Esophagus muscularis mucosa (tissue), 4 donors: Measurements from ENCODE around the gene FLRT1. TPM values are rescaled to one million over a fixed set of nuclear protein-coding genes. Genes with fewer than 3 reads are reported as not detected.

Experiments
- DNase-seq: peaks from one replicate; pipeline ENCODE4 v3.0.0-alpha.2; 2017; ENCODE audit errors: extremely low spot score
- H3K27ac ChIP-seq, 4 donors: fragments of 200-600 bp; sonication (generic); replicated peaks in 1 of 4; 1 replicate in 3 of 4; 2 replicates in 1 of 4; pipeline ENCODE4 v1.5.1; 2016 to 2019; ENCODE audit warnings: mild to moderate bottlenecking in 1 of 4
- H3K27me3 ChIP-seq, 4 donors: fragments of 200-600 bp; sonication (generic); one replicate each; pipeline versions ENCODE4 v1.5.1 to v1.6.0; 2016 to 2019
- H3K36me3 ChIP-seq, 4 donors: fragments of 200-600 bp; sonication (generic); one replicate each; pipeline ENCODE4 v1.5.1; 2016 to 2019
- H3K4me1 ChIP-seq, 4 donors: fragments of 200-600 bp; sonication (generic); one replicate each; pipeline ENCODE4 v1.5.1; 2016 to 2019
- H3K4me3 ChIP-seq, 4 donors: fragments of 200-600 bp; sonication (generic); 1 replicate in 2 of 4; 2 replicates in 2 of 4; pipeline ENCODE4 v1.5.1; 2016 to 2019; ENCODE audit warnings: mild to moderate bottlenecking in 4 of 4, moderate library complexity in 1 of 4
- H3K9me3 ChIP-seq, 4 donors: fragments of 200-600 bp; sonication (generic); 1 replicate in 3 of 4; 2 replicates in 1 of 4; pipeline ENCODE4 v1.5.1; 2016 to 2019
- CTCF ChIP-seq, 3 experiments: fragments of 200-600 bp in 2 of 3; fragments of 450-650 bp in 1 of 3; sonication (generic) in 2 of 3; IDR thresholded peaks; one replicate each; pipeline ENCODE4 v1.5.1; 2017 to 2019; ENCODE audit warnings: antibody characterized with exemption in 3 of 3, mild to moderate bottlenecking in 2 of 3, moderate library complexity in 1 of 3
- EP300 ChIP-seq: sonication (generic); formaldehyde crosslinking; IDR thresholded peaks from one replicate; pipeline ENCODE4 v1.6.1; 2017; ENCODE audit warnings: antibody characterized with exemption
- POLR2A ChIP-seq: fragments of 450-650 bp; IDR thresholded peaks from one replicate; pipeline ENCODE4 v1.6.1; 2017; ENCODE audit warnings: antibody characterized with exemption, moderate library complexity, mild to moderate bottlenecking, low read depth
- POLR2AphosphoS5 ChIP-seq, 2 donors: sonication (generic); formaldehyde crosslinking; IDR thresholded peaks; one replicate each; pipeline ENCODE4 v1.6.1; 2017; ENCODE audit warnings: antibody characterized with exemption in 2 of 2
- WGBS: methylation state at CpG from one replicate; pipeline ENCODE4 v1.1.5; 2018; 5-methylcytosine and 5-hydroxymethylcytosine counted together
- intact Hi-C: fragments of 100-400 bp; cut with DNase I; formaldehyde crosslinking; loops from one replicate; pipeline ENCODE4 v1.15.1; 2023
- total RNA-seq, 4 donors: library from RNA; depleted of rRNA; stranded (reverse); fragments of >200 nt; gene quantifications; one replicate each; pipeline versions ENCODE4 v1.1.0 to v1.2.1, GENCODE V29; 2016

The FLRT1 gene
- total RNA-seq, 4 donors from 2014 or later, result 2.1 to 5.0 (median 3.1) TPM

- Histone ChIP-seq H3K9me3 (no peaks in the 10 kb centered on the region), H3K27me3 (no peaks in the 10 kb centered on the region), H3K27ac (no peak overlapping the region), H3K4me1 (peaks cover 13 to 24% (median 18%) of the 10 kb centered on the region in 4 donors), H3K36me3 (no peaks in the 10 kb centered on the region), H3K4me3 (no peak overlapping the region)
- intact Hi-C loops, result no loop called here
- TF ChIP-seq POLR2AphosphoS5 (IDR thresholded peaks at IDR 0.05) (no peak), EP300 (no peak), POLR2A (no peak), CTCF (IDR thresholded peaks at IDR 0.05) (no peak)
- 94% methylated on average over 18 of the region's 27 CpGs for WGBS
- no peak for DNase-seq
Observed at GRCh38 chr11:64084951-64085710, 49.4 kb downstream of the FLRT1 start.

Other genes starting within 250 kb of the FLRT1 start
- 10 to 100 TPM; 12.0 to 25.8 (median 18.6) TPM for gene SPINDOC, start 222.5 kb upstream of the FLRT1 start, total RNA-seq
- 10 to 100 TPM; 21.5 to 38.1 (median 30.6) TPM for gene MARK2, start 196.8 kb upstream of the FLRT1 start, total RNA-seq
- under 1 TPM in 3 of 4 donors, not detected in 1; 0.40 to 0.45 (median 0.42) TPM for gene RCOR2, start 118.8 kb upstream of the FLRT1 start, total RNA-seq
- 1 to 10 TPM; 3.8 to 8.8 (median 8.0) TPM for gene NAA40, start 96.9 kb upstream of the FLRT1 start, total RNA-seq
- 100 to 1,000 TPM; 393 to 518 (median 445) TPM for gene COX8A, start 61.3 kb upstream of the FLRT1 start, total RNA-seq
- gene OTUB1, start 49.5 kb upstream of the FLRT1 start, total RNA-seq, result 10 to 100 TPM; 57.7 to 70.5 (median 65.4) TPM
- gene MACROD1, start 130.2 kb downstream of the FLRT1 start, total RNA-seq, result 10 to 100 TPM; 28.8 to 70.7 (median 33.7) TPM
- 100 to 1,000 TPM in 3 of 4 donors, 10 to 100 TPM in 1; 82.2 to 116 (median 101) TPM for gene STIP1, start 150.2 kb downstream of the FLRT1 start, total RNA-seq
- gene FERMT3, start 170.8 kb downstream of the FLRT1 start, total RNA-seq, result 10 to 100 TPM; 12.9 to 35.5 (median 15.5) TPM
- 10 to 100 TPM; 42.3 to 90.5 (median 72.1) TPM for gene TRPT1, start 190.3 kb downstream of the FLRT1 start, total RNA-seq
- 10 to 100 TPM; 37.8 to 58.7 (median 48.6) TPM for gene NUDT22, start 190.3 kb downstream of the FLRT1 start, total RNA-seq
- gene DNAJC4, start 194.6 kb downstream of the FLRT1 start, total RNA-seq, result 10 to 100 TPM; 19.4 to 40.4 (median 25.3) TPM
- gene VEGFB, start 198.7 kb downstream of the FLRT1 start, total RNA-seq, result 100 to 1,000 TPM in 2 of 4 donors, 10 to 100 TPM in 2; 92.3 to 144 (median 108) TPM
- gene FKBP2, start 205.2 kb downstream of the FLRT1 start, total RNA-seq, result 10 to 100 TPM; 49.0 to 87.8 (median 65.5) TPM
- 10 to 100 TPM; 50.4 to 92.9 (median 79.8) TPM for gene PPP1R14B, start 211.0 kb downstream of the FLRT1 start, total RNA-seq
- 10 to 100 TPM; 18.9 to 36.5 (median 25.3) TPM for gene PLCB3, start 215.6 kb downstream of the FLRT1 start, total RNA-seq
- 100 to 1,000 TPM in 3 of 4 donors, 10 to 100 TPM in 1; 99.3 to 138 (median 122) TPM for gene BAD, start 248.7 kb downstream of the FLRT1 start, total RNA-seq
- gene GPR137, start 249.9 kb downstream of the FLRT1 start, total RNA-seq, result 10 to 100 TPM; 20.9 to 36.1 (median 25.4) TPM